ENCODE data around the gene GPR160.
"Not testable (repeated sequence)": the region's sequence is repeated elsewhere in the genome, so short reads cannot be mapped to it uniquely, and the experiment has no call there.

The GPR160 gene, protein sequence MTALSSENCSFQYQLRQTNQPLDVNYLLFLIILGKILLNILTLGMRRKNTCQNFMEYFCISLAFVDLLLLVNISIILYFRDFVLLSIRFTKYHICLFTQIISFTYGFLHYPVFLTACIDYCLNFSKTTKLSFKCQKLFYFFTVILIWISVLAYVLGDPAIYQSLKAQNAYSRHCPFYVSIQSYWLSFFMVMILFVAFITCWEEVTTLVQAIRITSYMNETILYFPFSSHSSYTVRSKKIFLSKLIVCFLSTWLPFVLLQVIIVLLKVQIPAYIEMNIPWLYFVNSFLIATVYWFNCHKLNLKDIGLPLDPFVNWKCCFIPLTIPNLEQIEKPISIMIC

GRCh38 chr3:170037463-170038433 is at the start of gene GPR160:
Gene GPR160 (plus strand): TSS chr3:170037995. CDS start chr3:170083973, 45,978 bp downstream.
- DNase-seq: peak; percentile 62 to 83

- DNase-seq: no peak
Observed at GRCh38 chr3:169990431-169990830, 47.4 kb upstream of the GPR160 start.

GRCh38 chr3:169992156-169992555 is 45.6 kb upstream of the GPR160 start:
- DNase-seq: no peak

DNA sequence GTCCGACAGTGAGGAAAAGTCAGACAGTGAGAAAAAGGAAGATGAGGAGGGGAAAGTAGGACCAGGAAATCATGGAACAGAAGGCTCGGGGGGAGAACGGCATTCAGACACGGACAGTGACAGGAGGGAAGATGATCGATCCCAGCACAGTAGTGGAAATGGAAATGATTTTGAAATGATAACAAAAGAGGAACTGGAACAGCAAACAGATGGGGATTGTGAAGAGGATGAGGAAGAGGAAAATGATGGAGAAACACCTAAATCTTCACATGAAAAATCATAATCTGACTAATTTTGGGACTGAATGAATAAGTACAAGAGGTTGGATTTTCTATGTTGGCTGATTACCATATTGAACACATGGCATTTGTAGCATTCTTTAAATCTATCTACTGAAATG is 45.0 kb upstream of the GPR160 start:
- DNase-seq: no peak

DNA sequence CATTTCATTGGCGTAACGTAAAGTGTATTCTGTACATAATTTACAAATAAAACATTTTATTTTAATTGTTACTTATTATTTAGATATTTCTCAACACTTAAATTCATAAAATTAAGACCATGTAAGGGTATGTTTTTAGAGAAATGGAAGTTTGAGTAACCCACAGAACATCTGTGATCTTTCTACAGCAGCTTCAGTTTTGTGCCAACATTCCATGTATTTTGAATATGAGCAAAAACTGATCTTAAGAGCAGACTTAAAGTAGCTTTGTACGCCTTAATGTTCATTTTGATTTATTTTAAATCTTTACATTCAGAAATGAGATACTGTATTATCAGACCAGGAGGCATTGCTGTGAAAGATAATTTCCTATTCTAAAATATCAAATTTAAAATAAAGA is 44.0 kb upstream of the GPR160 start:
- DNase-seq: no peak

DNA sequence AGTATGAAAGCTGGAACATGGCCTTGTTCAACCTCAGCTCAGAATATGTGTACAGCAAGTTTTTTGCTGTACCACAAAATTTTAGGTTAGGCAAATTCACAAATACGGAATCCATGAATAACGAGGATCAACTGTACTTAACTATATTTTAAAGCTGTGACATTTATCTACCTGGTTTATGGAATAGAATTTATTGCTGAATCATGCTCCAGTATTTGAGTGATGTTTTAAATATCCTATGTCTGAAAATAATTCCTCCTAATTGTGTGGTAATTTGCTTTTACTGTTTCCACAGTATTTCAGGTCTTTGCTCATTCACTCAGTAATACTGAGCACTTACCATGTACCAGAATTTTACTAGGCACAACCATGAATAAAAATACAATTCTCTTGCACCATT is 41.7 kb upstream of the GPR160 start:
- no peak for DNase-seq

DNA sequence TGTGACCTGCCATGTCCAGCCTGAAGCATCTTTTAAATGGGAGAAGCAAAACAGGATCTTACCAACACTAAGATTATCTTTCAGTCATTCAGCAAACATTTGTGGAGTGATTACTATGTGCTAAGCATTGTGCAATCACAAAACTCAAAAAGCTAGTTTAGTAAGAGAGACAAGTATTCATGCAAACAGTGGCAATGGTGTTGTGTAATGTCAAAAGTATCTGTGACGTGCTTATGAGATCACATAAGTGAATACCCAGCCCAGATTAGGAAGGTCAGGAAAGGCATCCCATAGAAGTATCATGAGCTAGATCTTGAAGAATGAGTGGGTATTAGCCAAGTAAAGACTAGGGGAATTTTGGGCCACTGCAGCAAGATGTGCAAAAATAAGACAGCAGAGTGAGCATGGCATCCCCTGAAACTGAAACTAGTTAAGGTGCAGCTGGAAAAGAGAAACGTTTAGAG is 39.1 kb upstream of the GPR160 start:
- no peak for DNase-seq

GRCh38 chr3:169999433-169999832 is 38.4 kb upstream of the GPR160 start:
- no peak for DNase-seq

- DNase-seq: no peak
Observed at GRCh38 chr3:170000051-170000450, 37.7 kb upstream of the GPR160 start.

DNA sequence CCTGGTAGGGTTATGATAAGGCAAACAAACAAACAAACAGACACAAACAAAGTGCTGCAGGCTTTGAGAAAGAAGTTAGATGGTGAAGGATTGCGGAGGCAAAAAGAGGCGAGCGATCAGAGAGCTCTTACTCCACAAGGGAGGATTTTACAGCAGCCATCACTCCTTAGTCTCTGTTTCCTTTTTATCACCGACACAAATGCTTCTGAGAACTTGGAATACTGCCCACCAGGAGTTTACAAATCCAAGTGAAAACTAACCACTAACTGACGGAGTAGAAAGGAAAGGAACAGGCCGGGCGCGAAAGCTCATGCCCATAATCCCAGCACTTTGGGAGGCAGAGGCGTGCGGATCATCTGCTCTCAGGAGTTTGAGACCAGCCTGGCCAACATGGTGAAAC is 35.6 kb upstream of the GPR160 start:
- DNase-seq: no peak

DNA sequence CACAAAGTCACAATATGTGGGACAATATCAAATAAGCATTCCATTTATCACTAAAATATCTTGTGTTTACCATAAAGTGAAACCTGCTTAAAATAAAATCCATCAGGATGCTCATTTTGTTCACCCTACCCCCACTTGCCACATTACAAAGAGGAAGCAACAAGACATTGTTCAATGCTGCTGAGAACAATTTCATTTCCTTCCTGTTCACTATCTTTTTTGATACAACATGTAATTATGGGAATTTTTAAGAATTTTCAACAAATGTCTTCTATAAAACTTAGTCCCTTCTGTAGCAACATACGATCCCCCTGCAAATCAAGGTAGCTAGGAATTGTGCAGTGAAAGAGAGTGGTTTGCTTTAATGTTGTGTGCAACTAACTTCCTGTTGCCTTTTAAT is 34.9 kb upstream of the GPR160 start:
- DNase-seq: no peak

- DNase-seq: no peak
Observed at GRCh38 chr3:170003881-170004356, 33.9 kb upstream of the GPR160 start.

- DNase-seq: no peak
Observed at GRCh38 chr3:170007031-170007663, 30.6 kb upstream of the GPR160 start.

DNA sequence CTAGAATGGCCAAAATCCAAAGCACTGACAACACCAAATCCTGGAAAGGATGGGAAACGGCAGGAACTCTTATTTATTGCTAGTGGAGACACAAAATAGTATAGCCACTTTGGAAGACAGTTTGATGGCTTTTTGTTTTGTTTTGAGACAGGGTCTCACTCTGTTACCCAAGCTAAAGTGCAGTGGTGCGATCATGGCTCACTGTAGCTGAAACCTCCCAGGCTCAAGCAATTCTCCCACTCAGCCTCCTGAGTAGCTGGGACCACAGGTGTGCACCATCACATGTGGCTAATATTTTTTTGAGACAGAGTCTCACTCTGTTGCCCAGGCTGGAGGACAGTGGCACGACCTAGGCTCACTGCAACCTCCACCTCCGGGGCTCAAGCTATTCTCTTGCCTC is 27.3 kb upstream of the GPR160 start:
- DNase-seq: no peak

- no peak for DNase-seq
Observed at GRCh38 chr3:170012683-170013400, 25.0 kb upstream of the GPR160 start.

GRCh38 chr3:170016057-170016456 is 21.7 kb upstream of the GPR160 start:
- DNase-seq: no peak

DNA sequence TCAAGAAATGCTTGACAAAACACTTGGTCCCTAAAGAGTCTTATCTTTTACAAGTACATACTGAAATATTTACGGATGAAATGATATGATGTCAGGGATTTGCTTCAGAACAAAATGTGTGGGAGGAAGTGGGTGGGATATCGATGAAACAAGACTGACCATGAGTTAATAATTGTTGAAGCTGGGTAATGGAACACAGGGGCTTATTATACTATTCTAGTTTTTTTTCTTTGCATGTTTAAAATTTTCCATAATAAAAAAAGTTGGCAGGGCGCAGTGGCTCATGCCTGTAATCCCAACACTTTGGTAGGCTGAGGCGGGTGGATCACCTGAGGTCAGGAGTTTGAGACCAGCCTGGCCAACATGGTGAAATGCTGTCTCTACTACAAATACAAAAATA is 18.5 kb upstream of the GPR160 start:
- not testable (repeated sequence) for DNase-seq

DNA sequence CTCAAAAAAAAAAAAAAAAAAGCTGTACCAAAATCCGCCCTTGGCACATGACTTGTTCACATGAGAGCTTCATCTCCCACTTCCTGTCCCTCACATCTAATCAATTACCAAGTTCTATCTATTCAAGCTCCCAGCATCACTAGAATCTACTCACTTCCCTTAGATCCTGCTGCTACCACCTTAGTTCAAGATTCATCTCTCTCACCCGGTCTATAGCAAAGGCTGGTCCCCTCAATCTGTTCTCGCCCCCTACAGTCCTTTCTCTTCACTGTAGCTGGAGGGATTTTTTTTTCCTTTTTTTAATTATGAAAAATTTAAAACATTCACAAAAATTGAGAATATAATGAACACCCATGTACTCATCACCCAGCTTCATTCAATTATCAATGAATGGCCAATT is 16.7 kb upstream of the GPR160 start:
- DNase-seq: no peak

DNA sequence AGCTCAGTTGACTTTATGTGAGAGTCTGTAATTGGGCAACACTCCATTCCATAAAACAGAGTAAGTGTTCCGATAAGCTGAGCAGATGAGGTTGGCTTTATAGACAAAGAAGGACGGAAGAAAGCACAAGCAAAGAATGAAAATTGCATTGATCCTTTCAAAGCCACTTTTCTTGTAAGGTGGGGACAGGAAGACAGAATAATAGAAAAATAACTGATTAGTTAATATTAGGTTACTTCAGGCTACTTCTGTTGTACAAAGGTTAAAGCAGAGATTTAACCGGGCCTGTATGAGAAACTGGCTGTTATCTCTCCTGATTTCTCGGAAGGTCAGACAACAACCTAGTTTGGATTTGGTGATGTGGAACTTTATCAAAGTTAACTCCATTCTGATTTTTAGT is 15.5 kb upstream of the GPR160 start:
- DNase-seq: no peak

- no peak for DNase-seq
Observed at GRCh38 chr3:170023165-170023564, 14.6 kb upstream of the GPR160 start.

DNA sequence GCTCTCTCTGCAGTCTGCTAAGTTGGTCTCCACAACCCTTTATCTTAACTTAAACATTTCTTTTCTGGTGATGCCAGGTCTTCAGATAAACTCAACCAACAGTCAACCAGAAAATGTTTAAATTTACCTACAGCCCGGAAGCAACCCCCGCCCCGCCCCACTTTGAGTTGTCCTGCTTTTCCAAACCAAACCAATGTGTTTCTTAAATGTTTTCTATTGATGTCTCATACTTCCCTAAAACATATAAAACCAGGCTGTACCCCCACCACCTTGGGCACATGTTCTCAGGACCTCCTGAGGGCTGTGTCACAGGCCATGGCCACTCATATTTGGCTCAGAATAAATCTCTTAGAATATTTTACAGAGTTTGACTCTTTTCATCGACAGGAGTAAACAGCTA is 13.2 kb upstream of the GPR160 start:
- DNase-seq: no peak
